Fibroblast of gingiva (primary cell): ENCODE results near the gene WFIKKN2.

Experiments
- DNase-seq: peaks from one replicate; pipeline ENCODE4 v3.0.0-alpha.2; 2011; ENCODE audit warnings: low read depth

WFIKKN2 gene

GRCh38 chr17:50808413-50808812 is 27.0 kb upstream of the WFIKKN2 start:
- DNase-seq: no peak

- DNase-seq: no peak
These were observed 26.5 kb upstream of the WFIKKN2 start for GRCh38 chr17:50808888-50809287.

DNA sequence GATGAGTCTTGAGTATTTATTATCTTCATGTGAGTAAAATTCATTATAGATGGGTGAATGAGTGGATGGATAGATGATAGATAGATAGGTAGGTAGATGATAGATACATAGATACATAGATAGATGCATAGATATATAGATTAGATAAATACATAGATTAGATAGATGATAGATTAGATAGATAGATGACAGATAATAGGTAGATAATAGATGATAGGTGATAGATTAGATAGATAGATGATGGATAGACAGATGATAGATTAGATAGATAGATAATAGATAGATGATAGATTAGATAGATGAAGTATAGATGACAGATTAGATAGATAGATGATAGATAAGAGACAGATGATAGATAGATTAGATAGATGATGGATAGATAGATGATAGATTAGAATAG is 21.8 kb upstream of the WFIKKN2 start:
- no peak for DNase-seq

- no peak for DNase-seq
These were observed 20.0 kb upstream of the WFIKKN2 start for GRCh38 chr17:50815400-50815799.

DNA sequence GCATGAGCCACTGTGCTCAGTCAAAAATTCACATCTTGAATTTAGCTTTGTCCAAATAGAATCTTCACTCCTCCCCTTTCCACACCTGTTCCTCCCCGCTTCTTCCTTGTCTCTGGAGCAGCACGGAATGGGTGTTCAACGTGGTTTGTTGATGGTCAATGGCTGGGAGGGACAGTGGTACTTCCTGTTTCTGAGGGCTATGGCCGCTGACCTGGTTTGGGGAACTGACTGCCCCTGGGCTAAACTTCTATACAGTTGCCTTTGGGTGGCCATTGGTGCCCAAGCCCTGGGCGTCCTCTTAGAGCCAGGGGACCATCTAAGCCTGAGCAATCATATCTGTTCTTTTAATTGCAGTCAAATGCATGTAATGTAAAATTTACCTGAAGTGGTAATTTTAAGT is 19.1 kb upstream of the WFIKKN2 start:
- DNase-seq: no peak

GRCh38 chr17:50816771-50817751 is 18.3 kb upstream of the WFIKKN2 start:
- no peak for DNase-seq

DNA sequence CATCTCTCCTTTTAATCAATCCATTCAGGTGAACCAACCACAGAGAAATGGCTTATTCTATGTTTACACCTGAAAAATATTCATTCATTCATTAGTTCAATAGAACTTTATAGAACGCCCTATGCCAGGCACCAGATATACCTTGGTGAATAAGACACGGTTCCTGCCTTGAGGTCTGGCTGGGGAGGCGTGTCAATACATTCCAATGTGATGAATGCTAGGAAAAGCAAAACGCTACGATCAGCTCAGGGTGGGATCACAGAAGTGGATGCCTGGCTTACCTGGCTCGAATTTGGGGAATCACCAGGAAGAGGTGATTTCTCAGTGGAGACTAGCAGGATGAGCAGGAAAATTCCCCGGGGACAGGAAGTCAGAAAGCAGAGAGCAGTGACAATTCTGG is 17.5 kb upstream of the WFIKKN2 start:
- no peak for DNase-seq

DNA sequence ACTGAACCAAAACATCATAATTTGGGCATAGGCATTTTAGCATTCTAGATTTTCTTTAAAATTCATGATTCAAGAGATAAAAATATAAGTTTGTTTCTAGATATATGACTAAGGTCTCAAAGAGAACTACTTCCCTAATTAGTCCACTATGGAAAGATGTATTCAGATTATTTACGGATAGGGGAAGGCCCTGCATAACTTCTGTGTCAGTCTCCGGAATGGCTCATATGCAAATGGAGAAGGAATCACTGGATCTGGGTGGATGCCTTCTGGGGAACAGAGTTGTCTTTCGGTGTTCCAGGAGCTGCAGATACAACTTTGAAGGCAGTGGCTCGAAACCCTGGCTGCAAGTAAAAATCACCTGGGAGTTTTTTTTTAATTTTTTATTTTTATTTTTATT is 17.1 kb upstream of the WFIKKN2 start:
- no peak for DNase-seq

DNA sequence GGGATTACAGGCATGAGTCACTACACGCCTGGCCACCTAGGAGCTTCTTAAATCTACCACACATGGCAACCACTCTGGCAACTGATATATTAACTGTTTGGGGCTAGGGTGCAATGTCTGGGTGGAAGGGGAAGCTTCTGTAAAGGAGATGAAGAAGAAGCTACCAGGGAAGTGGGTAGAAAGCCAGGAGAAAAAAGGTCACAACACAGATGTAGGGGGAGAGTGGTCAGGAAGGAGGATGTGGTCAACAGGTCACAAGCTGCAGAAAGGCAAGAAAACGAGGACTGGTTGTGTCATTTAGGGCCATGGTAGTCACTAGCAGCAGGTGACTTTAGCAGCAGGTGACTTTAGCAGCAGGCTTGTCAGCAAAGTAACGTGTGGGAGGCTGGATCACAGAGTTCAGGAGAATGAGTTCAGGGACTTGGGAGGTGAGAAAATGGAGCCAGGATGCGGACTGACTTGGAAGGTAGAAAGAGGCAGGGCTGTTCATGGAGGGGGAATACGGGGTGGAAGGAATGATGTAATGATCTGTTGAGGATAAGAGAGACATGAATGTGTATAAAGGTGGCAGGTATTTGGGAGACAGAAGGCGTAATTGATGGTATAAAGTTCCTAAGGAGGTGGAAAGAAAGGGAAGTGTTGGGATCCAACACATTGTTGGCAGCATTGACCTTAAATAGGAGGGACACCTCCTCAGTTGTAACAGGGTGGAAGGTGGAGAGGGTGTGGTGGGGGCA is 16.3 kb upstream of the WFIKKN2 start:
- no peak for DNase-seq

GRCh38 chr17:50820651-50821050 is 14.7 kb upstream of the WFIKKN2 start:
- no peak for DNase-seq

DNA sequence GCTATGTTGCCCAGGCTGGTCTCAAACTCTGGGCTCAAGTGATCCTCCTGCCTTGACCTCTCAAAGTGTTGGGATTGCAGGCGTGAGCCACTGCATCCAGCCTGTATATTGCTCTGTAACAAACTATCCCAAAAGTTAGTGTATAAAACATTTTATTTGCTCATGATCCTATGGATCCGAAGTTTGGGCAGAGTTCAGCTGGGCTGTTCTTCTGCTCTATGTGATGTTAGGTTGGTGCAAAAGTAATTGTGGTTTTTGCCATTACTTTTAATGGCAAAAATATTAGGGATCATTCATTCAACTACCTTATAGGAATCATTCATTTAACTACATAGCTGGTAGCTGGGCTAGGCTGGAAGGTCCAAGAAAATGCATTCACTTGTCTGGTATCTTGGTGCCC is 12.8 kb upstream of the WFIKKN2 start:
- DNase-seq: no peak

GRCh38 chr17:50824429-50824828 is 11.0 kb upstream of the WFIKKN2 start:
- DNase-seq: no peak

DNA sequence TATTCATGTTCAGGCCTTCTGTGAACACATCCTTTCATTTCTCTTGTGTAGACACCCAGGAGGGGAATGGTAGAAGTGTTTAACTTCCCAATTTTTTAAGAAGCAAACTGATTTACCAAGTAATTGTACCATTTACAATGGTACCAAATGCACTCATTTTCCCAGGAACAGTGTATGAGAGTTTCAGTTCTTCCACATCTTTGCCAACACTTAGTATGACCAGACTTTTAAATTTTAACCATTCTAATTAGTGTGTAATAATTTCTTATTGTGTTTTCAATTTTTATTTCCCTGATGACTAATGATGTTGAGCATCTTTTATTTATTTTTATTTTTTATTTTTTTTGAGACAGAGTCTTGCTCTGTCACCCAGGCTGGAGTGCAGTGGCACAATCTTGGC is 10.2 kb upstream of the WFIKKN2 start:
- DNase-seq: no peak

GRCh38 chr17:50828508-50829170 is 6.7 kb upstream of the WFIKKN2 start:
- no peak for DNase-seq

DNA sequence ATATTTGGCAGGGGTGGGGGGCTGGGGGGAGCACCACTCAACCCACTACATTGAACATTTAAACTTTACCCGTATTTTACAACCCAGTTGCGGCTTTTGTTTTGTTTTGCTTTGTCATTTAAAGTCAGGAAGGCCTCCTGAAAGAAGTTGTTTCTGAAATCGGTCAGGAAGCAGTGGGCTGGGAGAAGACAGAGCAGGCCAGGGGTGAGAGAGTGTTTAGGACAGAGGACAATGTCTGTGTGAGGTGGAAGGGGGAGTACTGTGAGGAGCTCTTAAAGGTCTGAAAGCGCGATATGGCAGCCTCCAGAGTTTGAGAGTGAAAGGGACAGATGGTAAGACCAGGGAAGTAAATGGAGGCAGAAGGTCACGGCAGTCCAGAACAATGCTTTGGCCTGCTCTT is 6.1 kb upstream of the WFIKKN2 start:
- DNase-seq: no peak

- DNase-seq: no peak
These were observed 5.0 kb upstream of the WFIKKN2 start for GRCh38 chr17:50830352-50830751.

GRCh38 chr17:50830994-50831393 is 4.4 kb upstream of the WFIKKN2 start:
- DNase-seq: no peak

- DNase-seq: no peak
These were observed 3.9 kb upstream of the WFIKKN2 start for GRCh38 chr17:50831471-50831928.

- no peak for DNase-seq
These were observed 3.0 kb upstream of the WFIKKN2 start for GRCh38 chr17:50832267-50832863.

DNA sequence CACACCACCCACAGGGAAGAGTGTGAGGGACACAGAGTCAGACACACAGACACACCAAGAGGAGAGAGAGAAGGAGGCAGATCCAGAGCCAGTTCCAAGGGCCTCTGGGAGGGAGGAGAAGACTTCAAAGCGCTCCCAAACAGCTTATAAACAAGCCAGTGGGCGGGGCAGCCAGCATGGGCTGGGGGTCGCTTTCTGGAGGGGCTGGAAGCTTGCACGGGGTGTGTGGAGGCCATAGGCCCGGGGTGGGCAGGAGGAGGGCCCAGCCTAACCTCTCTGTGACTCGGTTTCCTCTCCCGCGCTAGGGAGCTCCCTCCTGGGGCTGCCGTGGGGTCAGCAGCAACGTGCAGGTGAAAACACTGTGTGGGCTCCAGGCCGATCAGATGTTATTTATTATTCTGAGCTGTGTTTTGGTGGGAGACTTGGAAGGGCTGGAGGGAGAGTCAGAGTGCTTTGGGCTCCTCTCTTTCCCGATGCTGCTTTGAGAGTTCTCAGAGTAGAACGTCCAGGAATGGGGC is 2.5 kb upstream of the WFIKKN2 start:
- no peak for DNase-seq

DNA sequence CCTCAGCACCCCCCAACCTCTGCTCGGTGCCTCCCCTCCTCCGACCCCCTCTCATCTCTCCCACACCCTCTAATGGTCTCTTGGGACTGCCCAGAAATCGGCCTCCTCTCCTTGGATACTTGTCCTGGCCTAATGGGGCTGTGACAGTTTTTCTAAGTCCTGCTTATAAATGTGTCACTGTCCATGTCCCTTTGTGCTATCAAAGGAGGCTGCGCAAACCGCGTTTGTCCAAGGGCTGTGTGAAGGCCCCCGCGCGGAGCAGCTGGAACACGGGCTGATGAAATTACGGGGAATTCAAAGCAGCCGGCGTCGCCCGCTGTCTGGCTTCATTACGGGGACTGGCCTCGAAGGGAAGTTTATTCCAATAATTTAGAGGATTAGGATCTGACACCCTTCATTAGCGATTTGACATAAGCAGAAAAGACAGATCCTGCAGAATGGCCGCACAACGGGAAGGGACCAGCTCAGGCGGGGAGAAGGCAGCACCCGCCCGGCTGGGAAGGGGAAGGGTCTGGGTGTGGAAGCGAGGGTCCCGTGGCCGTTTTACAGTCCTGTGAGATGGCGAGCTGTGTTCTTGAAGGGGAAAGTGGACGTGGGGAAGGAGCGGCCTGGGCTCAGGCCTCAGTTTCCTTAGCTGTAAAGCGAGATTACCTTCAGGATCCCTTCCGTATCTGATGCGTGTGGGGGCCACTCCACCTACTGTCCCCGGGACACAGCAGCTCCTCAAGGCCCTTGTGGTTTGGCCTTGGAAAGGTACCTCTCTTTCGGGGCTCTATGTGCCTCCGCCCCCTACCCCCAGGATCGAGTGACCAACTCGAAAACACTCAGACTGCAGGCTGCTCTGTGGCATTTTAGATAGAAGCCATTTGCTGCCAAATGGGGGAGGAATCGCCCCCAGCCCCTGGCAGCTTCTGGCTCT is 1.6 kb upstream of the WFIKKN2 start:
- no peak for DNase-seq
